NCI-H1417 (cell line): ENCODE data around the gene TNFRSF1B.
A peak's percentile ranks its signal among the peaks of the same experiment; 100 is the strongest.
"Not testable (repeated sequence)": the region's sequence is repeated elsewhere in the genome, so short reads cannot be mapped to it uniquely, and the experiment has no call there.

Experiments used
- DNase-seq, 3 experiments: peaks; one replicate each; lab custom pipeline; 2025; lab: John Stamatoyannopoulos, UW

TNFRSF1B gene

GRCh38 chr1:12222700-12223099, 55.9 kb downstream of the TNFRSF1B start:
- DNase-seq: not testable (repeated sequence)

- not testable (repeated sequence) for DNase-seq
Observed at GRCh38 chr1:12224092-12224491, 57.3 kb downstream of the TNFRSF1B start.

GRCh38 chr1:12228979-12229378, 62.2 kb downstream of the TNFRSF1B start:
- DNase-seq: no peak

- DNase-seq: no peak
Observed at GRCh38 chr1:12229386-12229834, 62.6 kb downstream of the TNFRSF1B start.

GRCh38 chr1:12229835-12230548, 63.2 kb downstream of the TNFRSF1B start, which contains the start of gene VPS13D:
Gene VPS13D, plus strand, starts transcription at chr1:12230030. Its CDS starts 4,237 bp downstream, at chr1:12234267.
- peak; percentile 75 to 80 (median 78) for DNase-seq

GRCh38 chr1:12230549-12231275, 63.9 kb downstream of the TNFRSF1B start:
- peak in 2 of 3 experiments; percentile 18 for DNase-seq

GRCh38 chr1:12231276-12231595, 64.4 kb downstream of the TNFRSF1B start:
- no peak for DNase-seq

- no peak for DNase-seq
Observed at GRCh38 chr1:12232221-12232620, 65.4 kb downstream of the TNFRSF1B start.

- DNase-seq: peak in 1 of 3 experiments; percentile 3
Observed at GRCh38 chr1:12244078-12244477, 77.3 kb downstream of the TNFRSF1B start.

GRCh38 chr1:12244585-12244984, 77.8 kb downstream of the TNFRSF1B start:
- DNase-seq: no peak

GRCh38 chr1:12245116-12245515, 78.3 kb downstream of the TNFRSF1B start:
- no peak for DNase-seq

GRCh38 chr1:12245733-12246132, 78.9 kb downstream of the TNFRSF1B start:
- DNase-seq: no peak

- DNase-seq: no peak
Observed at GRCh38 chr1:12246584-12246983, 79.8 kb downstream of the TNFRSF1B start.

- no peak for DNase-seq
Observed at GRCh38 chr1:12249181-12249580, 82.4 kb downstream of the TNFRSF1B start.

- DNase-seq: no peak
Observed at GRCh38 chr1:12249748-12250147, 83.0 kb downstream of the TNFRSF1B start.

GRCh38 chr1:12251442-12251841, 84.7 kb downstream of the TNFRSF1B start:
- no peak for DNase-seq

GRCh38 chr1:12255913-12256312, 89.1 kb downstream of the TNFRSF1B start:
- DNase-seq: no peak

- DNase-seq: no peak
Observed at GRCh38 chr1:12258272-12258671, 91.5 kb downstream of the TNFRSF1B start.
